Naive thymus-derived CD4-positive, alpha-beta T cell (primary cell): ENCODE results near the gene PCDH8. TPM values are rescaled to one million over a fixed set of nuclear protein-coding genes. Genes with fewer than 3 reads are reported as not detected.

Experiments
- ATAC-seq: fragments of 150-1000 bp; cut with Tn5 transposase; 2 replicates; pipeline ENCODE4 v1.10.0; 2021; ENCODE audit warnings: mild to moderate bottlenecking, moderate library complexity
- CTCF ChIA-PET: fragments of 350-600 bp; sonication (Branson Sonifier 250); formaldehyde crosslinking; loops from one replicate; lab custom pipeline; 2021; ENCODE audit warnings: antibody characterized with exemption; lab: Charles Lee
- POLR2A ChIA-PET: fragments of 350-600 bp; sonication (Branson Sonifier 250); formaldehyde crosslinking; loops from one replicate; lab custom pipeline; 2021; ENCODE audit warnings: antibody characterized with exemption, inconsistent platforms; lab: Charles Lee
- DNase-seq, 9 donors: peaks; one replicate each; pipeline versions ENCODE4 v3.0.0 to v3.0.0-alpha.2; 2020 to 2022; ENCODE audit warnings: mixed read lengths in 1 of 9
- H3K27ac ChIP-seq: one replicate; pipeline ENCODE4 v1.7.0; 2013; ENCODE audit warnings: mild to moderate bottlenecking, low read depth, low read length, moderate library complexity
- H3K27me3 ChIP-seq, 2 donors: one replicate each; pipeline ENCODE4 v1.7.0; 2013; ENCODE audit warnings: low read length in 2 of 2, mild to moderate bottlenecking in 2 of 2, moderate library complexity in 2 of 2; ENCODE audit not compliant: control insufficient read depth in 2 of 2, insufficient read depth in 2 of 2
- H3K36me3 ChIP-seq, 3 experiments: 1 replicate in 2 of 3; 2 replicates in 1 of 3; pipeline ENCODE4 v1.7.0; 2013; ENCODE audit warnings: low read length in 3 of 3, mild to moderate bottlenecking in 3 of 3, moderate library complexity in 1 of 3; ENCODE audit not compliant: insufficient read depth in 3 of 3, control insufficient read depth in 2 of 3
- H3K4me1 ChIP-seq, 2 donors: one replicate each; pipeline ENCODE4 v1.7.0; 2013; ENCODE audit warnings: low read length in 2 of 2, mild to moderate bottlenecking in 2 of 2, moderate library complexity in 1 of 2; ENCODE audit not compliant: control insufficient read depth in 2 of 2, insufficient read depth in 2 of 2
- H3K4me3 ChIP-seq: 2 replicates; pipeline ENCODE4 v1.7.0; 2013; ENCODE audit warnings: mild to moderate bottlenecking, low read length
- H3K9me3 ChIP-seq, 3 experiments: 1 replicate in 2 of 3; 2 replicates in 1 of 3; pipeline ENCODE4 v1.7.0; 2013; ENCODE audit warnings: low read length in 3 of 3; ENCODE audit not compliant: control insufficient read depth in 2 of 3
- H3K27ac Mint-ChIP-seq, 9 donors: one replicate each; pipeline ENCODE4 v1.8.0; 2020 to 2022; ENCODE audit warnings: mixed read lengths in 9 of 9, mild to moderate bottlenecking in 8 of 9, moderate library complexity in 5 of 9, inconsistent platforms in 2 of 9
- H3K27me3 Mint-ChIP-seq, 5 donors: one replicate each; pipeline ENCODE4 v1.8.0; 2021 to 2022; ENCODE audit warnings: mixed read lengths in 5 of 5, mild to moderate bottlenecking in 1 of 5
- H3K36me3 Mint-ChIP-seq, 5 donors: one replicate each; pipeline ENCODE4 v1.8.0; 2020 to 2022; ENCODE audit warnings: mixed read lengths in 5 of 5, mild to moderate bottlenecking in 3 of 5, inconsistent platforms in 1 of 5
- H3K4me1 Mint-ChIP-seq, 7 donors: one replicate each; pipeline ENCODE4 v1.8.0; 2020 to 2022; ENCODE audit warnings: mixed read lengths in 7 of 7, mild to moderate bottlenecking in 3 of 7, inconsistent platforms in 1 of 7
- H3K4me3 Mint-ChIP-seq, 10 donors: one replicate each; pipeline ENCODE4 v1.8.0; 2020 to 2022; ENCODE audit warnings: mild to moderate bottlenecking in 10 of 10, mixed read lengths in 10 of 10, moderate library complexity in 6 of 10, inconsistent platforms in 2 of 10
- H3K9me3 Mint-ChIP-seq, 11 donors: one replicate each; pipeline ENCODE4 v1.8.0; 2020 to 2022; ENCODE audit warnings: mixed read lengths in 11 of 11, mild to moderate bottlenecking in 4 of 11, inconsistent platforms in 1 of 11, moderate library complexity in 1 of 11
- intact Hi-C, 2 donors: fragments of 100-400 bp; cut with micrococcal nuclease; formaldehyde crosslinking; loops; one replicate each; pipeline ENCODE4 v1.15.1; 2023
- polyA plus RNA-seq, 2 donors: library from polyadenylated mRNA; unstranded; fragments of 300-500 nt; fragmentation: Illumina TruSeq; gene quantifications; one replicate each; pipeline ENCODE4 v1.2.3, GENCODE V29; 2021
- total RNA-seq, 6 experiments: library from RNA in 5 of 6; stranded (reverse) in 5 of 6; gene quantifications; 1 replicate in 5 of 6; 2 replicates in 1 of 6; pipeline ENCODE4 v1.2.3 and lab custom pipeline; 2021 to 2026

Gene PCDH8
- total and polyA plus RNA-seq, 7 experiments from 2014 or later, result not detected

DNA sequence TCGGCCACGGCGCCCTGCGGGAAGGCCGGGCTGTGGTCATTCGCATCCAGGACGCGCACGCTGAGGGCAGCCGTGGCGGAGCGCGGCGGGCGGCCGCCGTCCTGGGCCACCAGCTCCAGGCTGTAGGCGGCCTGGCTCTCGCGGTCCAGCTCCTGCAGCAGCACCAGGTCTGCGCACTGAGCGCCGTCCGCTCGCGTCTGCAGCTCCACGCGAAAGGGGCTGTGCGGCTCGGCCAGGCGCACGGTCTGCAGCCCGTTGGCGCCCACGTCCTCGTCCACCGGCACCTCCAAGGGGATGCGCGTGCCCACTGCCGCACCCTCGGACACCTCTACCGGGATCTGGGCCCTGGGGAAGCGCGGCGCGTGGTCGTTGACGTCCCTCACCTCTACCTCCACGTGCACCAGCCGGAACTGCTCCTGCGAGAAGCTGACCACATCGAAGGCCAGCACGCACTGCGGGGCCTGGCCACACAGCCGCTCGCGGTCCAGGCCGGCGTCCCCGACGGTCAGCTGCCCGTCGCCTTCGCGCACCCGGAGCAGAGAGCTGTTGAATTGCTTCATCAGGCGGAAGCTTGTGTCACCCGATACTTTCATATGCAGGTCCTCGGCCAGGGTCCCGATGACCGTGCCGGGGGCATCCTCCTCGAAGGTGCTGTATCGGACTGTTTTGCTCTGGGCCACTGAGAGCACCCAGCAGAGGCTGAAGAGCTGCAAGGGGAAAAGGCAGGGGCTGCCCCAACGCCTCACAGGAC is 583 bp downstream of the PCDH8 start:
- Histone ChIP-seq H3K4me1 (no peaks in the 10 kb centered on the region), H3K27me3 (peaks cover 4 to 17% of the 10 kb centered on the region in 2 donors), H3K4me3 (no peak overlapping the region), H3K36me3 (no peaks in the 10 kb centered on the region), H3K27ac (no peak overlapping the region), H3K9me3 (no peaks in the 10 kb centered on the region)
- H3K27ac Mint-ChIP-seq, result peak overlapping the region in 1 of 9 donors; percentile 73
- peak overlapping the region in 3 of 10 donors; percentile 5 to 77 (median 71) for H3K4me3 Mint-ChIP-seq
- H3K4me1 Mint-ChIP-seq, result peaks cover 11 to 42% (median 32%) of the 10 kb centered on the region in 7 donors
- POLR2A ChIA-PET, result no interaction called here
- DNase-seq (peak in 1 of 9 donors; percentile 21), ATAC-seq (no peak)
- intact Hi-C loops, result no loop called here
- peaks cover 61 to 77% (median 68%) of the 10 kb centered on the region in 5 donors for H3K27me3 Mint-ChIP-seq
- peaks cover 0 to 33% (median 13%) of the 10 kb centered on the region in 11 donors for H3K9me3 Mint-ChIP-seq
- H3K36me3 Mint-ChIP-seq, result peaks cover 0 to 13% (median 1%) of the 10 kb centered on the region in 5 donors
- CTCF ChIA-PET, result no interaction called here

DNA sequence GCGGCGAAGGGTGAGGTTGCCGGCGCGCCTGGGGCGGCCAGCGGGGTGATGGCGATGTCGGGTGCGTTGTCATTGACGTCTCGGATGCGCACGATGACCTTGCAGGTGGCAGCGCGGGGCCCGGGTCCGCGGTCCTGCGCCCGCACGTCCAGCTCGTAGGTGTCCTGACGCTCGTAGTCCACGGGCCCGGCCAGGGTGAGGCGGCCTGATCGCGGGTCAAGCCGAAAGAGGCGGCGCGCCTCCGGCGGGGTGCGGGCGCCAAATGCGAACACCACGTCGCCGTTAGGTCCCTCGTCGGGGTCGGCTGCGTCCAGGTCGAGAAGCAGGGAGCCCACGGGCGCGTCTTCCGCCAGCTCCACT is 1.1 kb downstream of the PCDH8 start:
- Mint-ChIP-seq H3K4me1 (peaks cover 11 to 42% (median 32%) of the 10 kb centered on the region in 7 donors), H3K27ac (no peak overlapping the region), H3K4me3 (no peak overlapping the region), H3K9me3 (peaks cover 0 to 29% (median 13%) of the 10 kb centered on the region in 11 donors), H3K36me3 (peaks cover 0 to 13% (median 1%) of the 10 kb centered on the region in 5 donors), H3K27me3 (peaks cover 59 to 72% (median 65%) of the 10 kb centered on the region in 5 donors)
- DNase-seq, result no peak
- POLR2A ChIA-PET, result no interaction called here
- Histone ChIP-seq H3K36me3 (no peaks in the 10 kb centered on the region), H3K4me3 (no peak overlapping the region), H3K27me3 (peaks cover 4 to 16% of the 10 kb centered on the region in 2 donors), H3K27ac (no peak overlapping the region), H3K9me3 (no peaks in the 10 kb centered on the region), H3K4me1 (no peaks in the 10 kb centered on the region)
- no peak for ATAC-seq
- intact Hi-C loops, result no loop called here
- CTCF ChIA-PET, result no interaction called here

DNA sequence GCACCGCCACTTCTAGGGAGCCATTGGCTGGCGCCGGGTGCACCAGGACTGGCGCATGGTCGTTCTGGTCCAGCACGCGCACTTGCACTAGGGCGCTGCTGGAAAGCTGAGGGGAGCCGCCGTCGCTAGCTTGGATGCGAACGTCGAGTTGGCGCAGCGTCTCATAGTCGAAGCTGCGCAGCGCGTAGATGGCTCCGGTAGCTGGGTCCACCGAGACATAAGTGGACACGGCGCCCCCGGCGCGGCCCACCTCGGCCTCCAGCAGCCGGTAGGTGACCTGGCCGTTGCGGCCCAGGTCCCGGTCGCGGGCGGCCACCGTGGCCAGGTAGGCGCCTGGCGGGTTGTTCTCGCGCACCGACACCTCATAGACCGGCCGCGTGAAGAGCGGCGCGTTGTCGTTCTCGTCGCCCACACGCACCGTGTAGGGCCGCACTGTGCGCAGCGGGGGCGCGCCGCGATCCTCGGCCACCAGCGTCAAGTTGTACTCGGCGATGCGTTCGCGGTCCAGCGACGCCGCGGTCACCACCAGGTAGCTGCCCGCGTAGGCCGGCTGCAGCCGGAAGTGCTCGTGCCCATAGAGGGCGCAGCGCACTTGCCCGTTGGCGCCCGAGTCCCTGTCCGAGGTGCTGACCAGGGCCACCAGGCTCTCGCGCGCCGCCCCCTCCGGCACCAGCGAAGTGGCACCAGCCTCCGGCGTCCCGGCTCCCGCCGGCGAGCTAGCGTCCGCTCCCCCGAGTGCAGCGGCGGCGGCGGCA is 1.7 kb downstream of the PCDH8 start:
- ChIA-PET CTCF (no interaction called here), POLR2A (no interaction called here)
- peaks cover 3 to 11% of the 10 kb centered on the region in 2 donors for H3K27me3 ChIP-seq
- H3K27me3 Mint-ChIP-seq, result peaks cover 58 to 67% (median 61%) of the 10 kb centered on the region in 5 donors
- peaks cover 0 to 13% (median 1%) of the 10 kb centered on the region in 5 donors for H3K36me3 Mint-ChIP-seq
- no peaks in the 10 kb centered on the region for H3K36me3 ChIP-seq
- no peak overlapping the region for H3K27ac ChIP-seq
- peak overlapping the region in 1 of 9 donors; percentile 42 for H3K27ac Mint-ChIP-seq
- H3K9me3 Mint-ChIP-seq, result peaks cover 0 to 27% (median 13%) of the 10 kb centered on the region in 11 donors
- H3K4me1 Mint-ChIP-seq, result peaks cover 9 to 41% (median 30%) of the 10 kb centered on the region in 7 donors
- no peaks in the 10 kb centered on the region for H3K9me3 ChIP-seq
- ATAC-seq (peak; percentile 72), DNase-seq (peak in 1 of 9 donors; percentile 51)
- H3K4me3 ChIP-seq, result no peak overlapping the region
- no peaks in the 10 kb centered on the region for H3K4me1 ChIP-seq
- intact Hi-C loops, result no loop called here
- H3K4me3 Mint-ChIP-seq, result peak overlapping the region in 3 of 10 donors; percentile 8 to 31 (median 20)

DNA sequence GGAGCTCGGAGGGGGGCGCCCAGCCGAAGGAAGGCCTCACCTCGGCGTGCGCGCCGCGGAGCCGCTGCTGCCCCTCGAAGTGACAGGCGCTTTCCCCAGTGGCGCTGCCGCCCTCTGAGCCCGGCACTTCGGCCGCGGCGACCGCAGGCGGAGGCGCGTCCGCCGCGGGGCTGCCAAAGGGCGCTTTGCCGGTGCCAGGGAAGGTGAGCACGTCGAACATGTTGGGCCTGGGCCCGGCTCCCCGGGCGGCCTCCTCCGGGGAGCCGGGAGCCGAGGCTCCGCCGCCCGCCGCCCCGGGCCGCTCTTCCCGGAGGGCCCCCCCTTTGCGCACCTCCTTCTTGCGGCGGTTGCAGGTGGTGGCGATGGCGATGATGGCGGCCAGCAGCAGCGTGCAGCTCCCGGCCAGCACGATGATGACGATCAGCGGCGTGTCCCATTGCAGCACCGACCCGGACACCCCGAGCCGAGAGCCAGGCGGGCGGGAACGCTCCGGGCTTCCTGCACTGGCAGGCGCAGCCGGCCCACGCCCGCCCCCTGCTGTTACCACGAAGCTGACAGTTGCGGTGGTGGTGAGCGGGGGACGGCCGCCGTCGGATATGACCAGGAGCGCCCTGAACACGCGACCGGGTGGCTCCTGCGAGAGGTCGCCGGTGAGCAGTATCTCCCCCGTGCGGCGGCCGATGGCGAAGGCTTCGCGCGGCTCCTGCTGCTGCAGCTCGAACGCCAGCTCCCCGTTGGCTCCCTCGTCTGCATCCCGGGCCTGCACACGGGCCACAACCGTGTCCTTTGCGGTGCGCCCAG is 2.5 kb downstream of the PCDH8 start:
- H3K4me1 ChIP-seq, result no peaks in the 10 kb centered on the region
- ChIA-PET POLR2A (no interaction called here), CTCF (no interaction called here)
- Mint-ChIP-seq H3K27me3 (peaks cover 59 to 62% (median 60%) of the 10 kb centered on the region in 5 donors), H3K27ac (peak overlapping the region in 1 of 9 donors; percentile 42), H3K36me3 (peaks cover 0 to 13% (median 1%) of the 10 kb centered on the region in 5 donors), H3K9me3 (peaks cover 0 to 27% (median 13%) of the 10 kb centered on the region in 11 donors), H3K4me3 (peak overlapping the region in 3 of 10 donors; percentile 8 to 31 (median 20)), H3K4me1 (peaks cover 9 to 34% (median 27%) of the 10 kb centered on the region in 7 donors)
- H3K9me3 ChIP-seq, result no peaks in the 10 kb centered on the region
- H3K27me3 ChIP-seq, result peaks cover 0 to 9% of the 10 kb centered on the region in 2 donors
- peak in 1 of 9 donors; percentile 41 for DNase-seq
- H3K27ac ChIP-seq, result no peak overlapping the region
- ATAC-seq, result peak; percentile 30
- H3K4me3 ChIP-seq, result no peak overlapping the region
- H3K36me3 ChIP-seq, result no peaks in the 10 kb centered on the region
- intact Hi-C loops, result no loop called here

DNA sequence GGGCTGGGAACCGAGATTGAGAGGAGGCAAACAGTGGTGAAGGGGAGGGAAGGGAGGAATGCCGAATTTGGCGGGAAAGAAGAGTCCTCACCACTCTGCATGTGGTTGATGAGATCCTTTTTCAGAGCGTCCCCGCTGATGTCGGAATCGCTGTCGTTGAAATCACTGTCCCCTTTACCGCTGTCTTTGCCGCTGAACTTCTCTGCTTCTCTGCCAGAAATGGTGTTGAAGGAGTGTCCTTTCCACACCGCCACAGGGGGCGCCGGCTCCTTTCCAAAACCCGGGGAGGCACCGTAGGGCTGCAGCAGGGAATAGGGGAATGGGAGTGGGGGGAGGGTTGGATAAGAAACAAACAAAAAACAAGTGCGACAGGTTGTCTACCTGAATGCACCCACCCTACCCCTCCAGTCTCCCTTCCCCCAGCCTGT is 3.1 kb downstream of the PCDH8 start:
- Mint-ChIP-seq H3K4me3 (peak overlapping the region in 5 of 10 donors; percentile 9 to 70 (median 25)), H3K4me1 (peaks cover 7 to 29% (median 24%) of the 10 kb centered on the region in 7 donors), H3K27me3 (peaks cover 52 to 59% (median 54%) of the 10 kb centered on the region in 5 donors)

DNA sequence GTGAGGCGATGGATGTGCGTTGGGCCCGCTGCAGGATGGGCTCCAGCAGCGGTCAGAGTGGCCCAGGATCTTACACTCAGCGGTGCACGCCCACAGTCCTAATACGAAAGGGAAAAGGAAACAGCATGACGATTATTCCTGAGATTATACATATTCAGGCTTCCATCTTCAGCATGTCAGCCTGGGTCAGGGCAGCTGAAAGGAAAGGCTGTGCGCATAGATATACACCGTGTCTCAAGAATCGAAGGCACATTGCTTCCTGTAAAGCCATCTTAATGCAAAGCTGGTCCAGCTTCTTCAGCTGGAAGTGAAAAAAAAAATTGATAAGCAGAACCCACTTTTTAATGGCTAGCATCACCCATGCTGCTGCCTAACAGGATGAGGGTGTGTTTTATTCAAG is 3.6 kb downstream of the PCDH8 start:
- no peaks in the 10 kb centered on the region for H3K36me3 ChIP-seq
- H3K36me3 Mint-ChIP-seq, result peaks cover 0 to 13% (median 1%) of the 10 kb centered on the region in 5 donors
- peaks cover 0 to 9% of the 10 kb centered on the region in 2 donors for H3K27me3 ChIP-seq
- H3K9me3 Mint-ChIP-seq, result peaks cover 0 to 24% (median 10%) of the 10 kb centered on the region in 11 donors
- peak overlapping the region in 1 of 9 donors; percentile 79 for H3K27ac Mint-ChIP-seq
- no peak overlapping the region for H3K4me3 ChIP-seq
- no peaks in the 10 kb centered on the region for H3K9me3 ChIP-seq
- POLR2A ChIA-PET, result no interaction called here
- H3K27me3 Mint-ChIP-seq, result peaks cover 47 to 59% (median 53%) of the 10 kb centered on the region in 5 donors
- peaks cover 4 to 24% (median 21%) of the 10 kb centered on the region in 7 donors for H3K4me1 Mint-ChIP-seq
- H3K27ac ChIP-seq, result no peak overlapping the region
- no peak for ATAC-seq
- intact Hi-C loops, result no loop called here
- H3K4me1 ChIP-seq, result no peaks in the 10 kb centered on the region
- peak overlapping the region in 8 of 10 donors; percentile 9 to 70 (median 34) for H3K4me3 Mint-ChIP-seq
- no peak for DNase-seq
- CTCF ChIA-PET, result no interaction called here

More for the DNA sequence above, 3.1 kb downstream of the PCDH8 start:
- Histone ChIP-seq H3K4me3 (no peak overlapping the region), H3K27me3 (peaks cover 0 to 9% of the 10 kb centered on the region in 2 donors), H3K36me3 (no peaks in the 10 kb centered on the region), H3K4me1 (no peaks in the 10 kb centered on the region), H3K9me3 (no peaks in the 10 kb centered on the region), H3K27ac (no peak overlapping the region)
- ATAC-seq (no peak), DNase-seq (no peak)
- CTCF ChIA-PET, result no interaction called here
- H3K36me3 Mint-ChIP-seq, result peaks cover 0 to 13% (median 1%) of the 10 kb centered on the region in 5 donors
- POLR2A ChIA-PET, result no interaction called here
- H3K27ac Mint-ChIP-seq, result peak overlapping the region in 1 of 9 donors; percentile 79
- peaks cover 0 to 27% (median 11%) of the 10 kb centered on the region in 11 donors for H3K9me3 Mint-ChIP-seq
- intact Hi-C loops, result no loop called here
